CD1c-positive myeloid dendritic cell (primary cell): Measurements from ENCODE around the gene BRD3.
A peak's percentile ranks its signal among the peaks of the same experiment; 100 is the strongest.
"Not testable (repeated sequence)": the region's sequence is repeated elsewhere in the genome, so short reads cannot be mapped to it uniquely, and the experiment has no call there.

Experiments
- DNase-seq: peaks from one replicate; pipeline ENCODE4 v3.0.0-alpha.2; 2016; ENCODE audit errors: extremely low spot score

The BRD3 gene

DNA sequence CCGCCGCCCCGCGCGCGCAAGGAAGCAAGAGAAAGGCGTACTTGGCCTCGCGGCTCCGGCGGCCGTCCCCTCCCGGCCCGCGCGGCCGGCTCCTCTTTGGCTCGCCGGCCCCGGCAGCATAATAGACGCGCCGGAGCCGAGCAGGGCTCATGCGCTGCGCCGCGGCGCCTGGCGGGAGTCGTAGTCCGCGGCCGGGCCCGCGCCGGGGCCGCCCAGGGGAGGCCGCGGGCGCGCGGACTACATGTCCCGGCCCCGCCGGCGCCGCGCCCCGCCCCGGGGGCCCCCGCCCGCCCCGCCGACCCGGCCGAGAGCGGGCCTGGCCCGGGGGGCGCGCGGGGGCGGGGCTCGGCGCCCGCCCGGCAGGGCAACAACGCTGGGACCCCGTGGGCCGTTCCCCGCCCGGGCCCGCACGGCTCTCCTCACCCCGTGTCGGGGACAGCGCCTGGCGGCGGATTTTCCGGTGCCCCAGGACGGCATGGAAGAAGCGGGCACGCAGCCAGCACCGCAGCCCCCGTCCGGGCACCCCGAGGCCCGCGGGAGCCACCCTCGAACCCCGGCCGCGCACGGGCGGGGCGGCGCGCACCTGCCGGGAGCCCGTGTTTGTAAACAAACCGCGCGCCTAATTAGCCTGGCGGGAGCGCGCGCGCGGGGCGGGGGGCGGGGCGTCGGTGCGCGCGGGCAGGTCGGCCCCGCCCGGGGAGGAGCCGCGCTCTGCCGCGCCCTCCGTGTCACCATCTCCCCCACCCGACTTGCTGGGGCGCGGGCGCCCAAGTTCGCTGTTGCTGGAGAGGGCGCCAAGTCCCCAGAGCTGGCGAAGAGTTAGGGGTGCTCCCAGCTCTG lies at the start of gene BRD3:
Gene BRD3, minus strand, starts transcription at position 123 of the 840 bp plus-strand sequence. CDS start 14,549 bp downstream, outside the sequence.
- peak; percentile 95 for DNase-seq

DNA sequence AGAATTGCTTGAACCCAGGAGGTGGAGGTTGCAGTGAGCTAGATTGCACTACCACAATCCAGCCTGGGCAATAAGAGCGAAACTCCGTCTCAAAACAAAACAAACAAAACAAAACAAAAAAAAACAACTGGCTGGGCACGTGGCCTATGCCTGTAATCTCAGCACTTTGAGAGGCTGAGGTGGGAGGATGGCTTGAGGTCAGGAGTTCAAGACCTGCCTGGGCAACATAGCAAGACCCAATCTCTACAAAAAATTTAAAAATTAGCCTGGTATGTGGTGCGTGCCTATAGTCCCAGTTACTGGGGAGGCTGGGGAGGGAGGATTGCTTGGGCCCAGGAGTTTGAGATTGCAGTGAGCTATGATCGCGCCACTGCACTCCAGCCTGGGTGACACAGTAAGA lies 44.7 kb upstream of the BRD3 start:
- DNase-seq, result no peak

DNA sequence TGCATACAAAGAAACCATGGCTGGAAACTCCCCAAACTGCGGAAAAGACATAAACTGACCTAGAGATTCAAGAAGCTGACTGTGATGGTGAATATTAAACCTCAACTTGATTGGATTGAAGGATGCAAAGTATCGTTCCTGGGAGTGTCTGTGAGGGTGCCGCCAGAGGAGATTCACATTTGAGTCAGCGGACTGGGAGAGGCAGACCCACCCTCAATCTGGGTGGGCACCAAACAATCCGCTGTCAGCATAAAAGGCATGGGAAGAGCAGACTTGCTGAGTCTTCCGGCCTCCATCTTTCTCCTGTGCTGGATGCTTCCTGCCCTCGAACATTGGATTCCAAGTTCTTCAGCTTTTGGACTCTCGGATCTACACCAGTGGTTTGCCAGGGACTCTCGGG lies 43.2 kb upstream of the BRD3 start:
- DNase-seq, result no peak

DNA sequence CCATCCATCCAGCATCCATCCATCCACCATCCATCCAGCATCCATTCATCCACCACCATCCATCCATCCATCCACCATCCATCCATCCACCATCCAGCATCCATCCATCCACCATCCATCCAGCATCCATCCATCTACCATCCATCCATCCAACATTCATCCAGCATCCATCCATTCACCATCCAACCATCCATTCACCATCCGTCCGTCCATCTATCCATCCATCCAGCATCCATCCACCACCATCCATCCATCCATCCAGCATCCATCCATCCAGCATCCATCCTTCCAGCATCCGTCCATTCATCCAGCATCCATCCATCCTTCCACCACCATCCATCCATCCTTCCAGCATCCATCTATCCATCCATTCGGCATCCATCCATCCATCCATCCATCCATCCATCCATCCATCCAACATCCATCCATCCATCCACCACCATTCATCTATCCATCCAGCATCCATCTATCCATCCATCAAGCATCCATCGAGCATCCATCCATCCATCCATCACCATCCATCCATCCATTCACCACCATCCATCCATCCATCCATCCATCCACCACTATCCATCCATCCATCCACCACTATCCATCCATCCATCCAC lies 35.7 kb upstream of the BRD3 start:
- DNase-seq, result no peak

DNA sequence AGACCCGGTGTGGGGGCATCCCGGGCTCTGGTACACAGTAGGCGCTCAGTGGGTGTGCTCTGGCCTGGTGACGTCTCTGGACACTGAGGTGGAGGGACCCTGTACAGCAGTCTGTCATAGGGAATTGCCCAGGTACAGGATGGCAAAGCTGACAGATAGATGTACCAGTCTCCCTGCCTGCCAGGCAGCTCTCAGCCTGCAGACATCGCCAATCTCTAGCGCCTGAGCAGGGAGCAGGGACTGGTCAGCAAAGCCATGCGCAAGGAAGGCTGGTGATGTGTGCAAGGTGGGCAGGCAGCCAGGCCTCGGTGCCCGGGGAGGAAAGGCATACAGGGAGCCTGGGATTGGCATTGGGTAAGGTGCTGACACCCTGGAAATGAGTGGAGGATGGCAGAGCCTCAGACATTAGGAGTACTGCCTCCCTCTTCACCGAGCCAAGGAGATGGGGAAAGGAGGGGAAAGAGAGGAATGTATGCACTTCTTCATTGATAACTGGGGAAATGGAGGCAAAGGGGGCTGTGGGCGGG lies 33.9 kb upstream of the BRD3 start:
- DNase-seq, result no peak

DNA sequence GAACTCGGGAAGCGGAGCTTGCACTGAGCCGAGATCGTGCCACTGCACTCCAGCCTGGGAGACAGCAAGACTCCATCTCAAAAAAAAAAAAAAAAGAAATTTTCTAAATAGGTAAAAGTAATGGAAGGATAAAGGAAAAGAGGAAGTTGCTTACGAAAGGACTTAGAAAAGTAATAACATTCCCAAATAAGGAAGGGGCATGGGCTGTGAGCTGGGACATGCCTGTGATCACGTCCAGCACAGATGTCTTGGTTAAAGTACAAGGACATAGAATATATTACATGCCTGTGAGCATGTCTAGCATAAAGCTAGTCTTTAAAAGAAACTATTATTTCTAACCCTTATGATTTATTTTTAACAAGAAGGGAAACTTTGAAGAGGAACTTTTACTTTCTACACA lies 33.3 kb upstream of the BRD3 start:
- DNase-seq, result not testable (repeated sequence)

DNA sequence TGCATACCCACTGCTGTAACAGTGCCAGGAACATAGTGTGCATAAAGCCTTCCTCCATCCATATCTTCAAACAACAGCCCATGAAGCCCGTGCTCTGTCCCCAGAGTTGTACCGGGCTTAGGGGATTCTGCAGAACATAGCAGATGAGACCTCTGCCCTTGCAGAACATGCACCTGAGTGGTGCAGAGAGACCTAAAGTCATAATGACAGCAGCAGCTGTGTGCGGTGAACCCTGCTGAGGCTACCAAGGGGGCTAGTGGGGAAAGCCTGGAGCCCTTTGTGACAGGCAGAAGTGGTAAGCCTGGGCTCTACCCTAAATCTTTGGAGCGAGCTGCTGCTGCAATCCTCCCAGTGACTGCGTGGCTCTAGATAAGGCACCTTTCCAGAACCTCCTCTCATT lies 32.2 kb upstream of the BRD3 start:
- DNase-seq, result no peak

DNA sequence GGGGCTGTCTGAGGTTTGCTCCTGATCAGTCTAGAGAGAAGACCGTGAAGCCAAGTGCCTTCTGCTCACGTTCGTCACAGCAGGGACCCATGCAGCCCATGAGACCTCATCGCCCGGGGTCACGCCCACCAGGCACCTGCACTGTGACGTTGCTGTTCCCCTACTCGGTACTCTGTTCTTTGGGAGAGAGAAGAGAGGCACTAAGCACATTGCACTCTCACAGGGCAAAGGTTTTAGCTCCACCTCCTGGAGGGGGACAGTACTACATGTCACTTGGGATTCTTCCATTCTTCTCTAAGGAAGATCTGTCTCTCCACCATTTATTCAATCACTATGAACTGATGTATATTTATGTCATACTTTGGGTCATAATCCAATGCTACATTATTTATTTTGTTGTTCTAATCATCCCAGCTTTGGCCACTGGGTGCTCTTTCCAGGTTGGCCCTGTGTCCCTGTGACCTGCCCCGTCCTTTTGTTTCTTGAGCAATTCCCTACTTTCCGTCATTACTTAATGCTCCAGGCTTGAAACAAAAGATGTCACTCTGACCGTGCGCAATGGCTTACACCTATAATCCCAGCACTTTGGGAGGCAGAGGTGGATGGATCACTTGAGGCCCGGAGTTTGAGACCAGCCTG lies 31.4 kb upstream of the BRD3 start:
- peak; percentile 69 for DNase-seq

DNA sequence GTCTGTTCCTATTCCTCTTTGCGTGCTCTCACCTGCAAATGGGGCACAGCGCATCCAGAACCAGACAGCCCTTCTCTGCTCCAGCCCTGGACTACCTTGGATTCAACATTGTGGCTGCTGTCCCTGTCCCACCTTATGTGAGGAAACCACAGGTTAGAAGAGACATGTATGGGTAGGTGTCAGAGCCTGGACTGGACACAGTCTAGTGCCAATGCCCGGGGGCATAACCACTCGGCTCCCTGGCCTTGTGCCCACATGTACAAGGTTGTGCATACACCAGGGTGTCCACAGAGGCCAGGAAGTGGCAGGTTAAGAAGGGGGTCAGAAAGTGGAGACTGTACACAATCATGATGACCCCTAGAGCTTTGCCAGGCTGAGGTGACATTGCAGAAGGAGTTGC lies 22.1 kb upstream of the BRD3 start:
- DNase-seq, result no peak

DNA sequence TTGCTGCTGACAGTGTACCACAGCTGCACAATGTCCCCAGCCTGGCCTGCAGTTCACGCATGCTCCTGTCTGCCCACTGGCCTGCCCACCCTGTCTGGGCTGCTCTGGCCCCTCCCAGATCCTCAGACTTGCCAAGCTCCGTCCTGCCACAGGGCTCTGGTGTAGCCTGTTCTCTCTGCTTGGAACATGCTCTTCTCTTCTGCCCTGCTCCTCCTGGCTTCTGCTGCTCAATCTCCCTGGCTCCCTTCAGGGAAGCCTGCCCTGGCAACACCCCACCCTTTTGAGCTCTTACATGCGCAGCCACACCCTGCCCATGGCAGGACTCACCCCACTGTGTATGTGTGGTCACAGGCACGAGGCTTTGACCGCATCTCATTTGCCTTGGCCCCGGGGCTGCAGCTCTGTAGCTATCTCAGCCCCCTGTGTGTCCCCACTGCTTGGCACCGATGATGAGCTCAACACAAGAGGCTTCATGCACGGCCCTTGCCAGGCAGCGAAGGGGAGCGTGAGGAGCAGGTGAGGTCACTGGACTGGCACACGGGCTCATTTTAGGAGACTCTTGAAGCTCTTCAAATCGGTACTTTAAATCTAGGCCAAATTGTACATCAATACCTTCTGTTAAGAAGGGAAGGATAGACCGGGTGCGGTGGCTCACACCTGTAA lies 20.4 kb upstream of the BRD3 start:
- DNase-seq, result no peak

DNA sequence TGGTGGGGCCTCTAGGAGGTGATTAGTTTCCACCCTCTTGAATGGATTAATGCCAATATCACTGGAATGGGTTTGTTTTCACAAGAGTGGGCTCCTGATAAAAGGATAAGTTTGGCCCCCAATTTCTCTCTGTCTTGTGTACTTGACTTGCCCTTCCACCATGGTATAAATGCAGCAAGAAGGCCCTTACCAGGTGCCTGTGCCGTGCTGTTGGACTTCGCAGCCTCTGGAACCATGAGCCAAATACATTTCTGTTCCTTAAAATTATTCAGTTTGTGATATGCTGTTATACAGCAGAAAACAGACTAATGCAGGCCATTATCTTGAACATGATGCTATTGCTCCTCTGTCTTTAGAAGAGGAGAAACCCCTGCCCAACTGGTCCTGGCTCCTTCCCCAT lies 17.8 kb upstream of the BRD3 start:
- DNase-seq, result no peak

DNA sequence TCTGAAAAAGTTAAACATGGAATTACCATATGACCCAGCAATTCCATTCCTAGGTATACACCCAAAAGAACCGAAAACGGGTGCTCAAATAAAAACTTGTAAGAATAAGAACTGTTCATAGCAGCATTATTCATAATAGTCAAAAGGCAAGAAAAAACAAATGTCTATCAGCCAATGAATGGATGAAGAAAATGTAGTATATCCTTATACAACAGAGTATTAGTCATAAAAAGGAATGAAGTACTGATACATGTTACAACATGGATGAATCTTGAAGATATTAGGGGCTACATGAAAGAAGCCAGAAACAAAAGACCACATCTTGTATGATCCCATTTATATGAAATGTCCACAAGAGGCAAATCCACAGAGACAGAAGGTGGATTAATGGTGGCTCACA lies 15.6 kb upstream of the BRD3 start:
- no peak for DNase-seq

DNA sequence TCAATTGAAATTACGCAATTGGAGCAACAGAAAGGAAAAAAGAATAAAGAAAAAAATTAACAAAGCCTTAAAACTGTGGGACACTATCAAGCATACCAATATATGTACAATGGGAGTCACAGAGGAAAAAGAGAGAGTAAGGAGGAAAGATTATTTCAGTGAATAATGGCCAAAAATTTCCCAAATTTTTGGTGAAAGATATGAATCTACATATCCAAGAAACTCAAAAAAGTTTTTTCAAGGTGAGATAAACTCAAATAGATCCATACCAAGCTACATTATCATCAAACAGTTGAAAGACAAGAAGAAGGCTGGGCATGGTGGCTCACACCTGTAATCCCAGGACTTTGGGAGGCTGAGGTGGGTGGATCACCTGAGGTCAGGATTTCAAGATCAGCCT lies 8.8 kb upstream of the BRD3 start:
- no peak for DNase-seq

DNA sequence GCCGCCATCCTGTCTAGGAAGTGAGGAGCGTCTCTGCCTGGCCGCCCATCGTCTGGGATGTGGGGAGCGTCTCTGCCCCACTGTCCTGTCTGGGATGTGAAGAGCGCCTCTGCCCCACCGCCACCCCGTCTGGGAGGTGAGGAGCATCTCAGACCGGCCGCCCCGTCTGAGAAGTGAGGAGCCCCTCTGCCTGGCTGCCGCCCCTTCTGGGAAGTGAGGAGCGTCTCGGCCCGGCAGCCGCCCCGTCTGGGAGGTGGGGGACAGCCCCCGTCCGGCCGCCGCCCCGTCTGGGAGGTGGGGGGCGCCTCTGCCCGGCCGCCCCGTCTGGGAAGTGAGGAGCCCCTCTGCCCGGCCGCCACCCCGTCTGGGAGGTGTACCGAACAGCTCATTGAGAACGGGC lies 7.9 kb upstream of the BRD3 start:
- not testable (repeated sequence) for DNase-seq

DNA sequence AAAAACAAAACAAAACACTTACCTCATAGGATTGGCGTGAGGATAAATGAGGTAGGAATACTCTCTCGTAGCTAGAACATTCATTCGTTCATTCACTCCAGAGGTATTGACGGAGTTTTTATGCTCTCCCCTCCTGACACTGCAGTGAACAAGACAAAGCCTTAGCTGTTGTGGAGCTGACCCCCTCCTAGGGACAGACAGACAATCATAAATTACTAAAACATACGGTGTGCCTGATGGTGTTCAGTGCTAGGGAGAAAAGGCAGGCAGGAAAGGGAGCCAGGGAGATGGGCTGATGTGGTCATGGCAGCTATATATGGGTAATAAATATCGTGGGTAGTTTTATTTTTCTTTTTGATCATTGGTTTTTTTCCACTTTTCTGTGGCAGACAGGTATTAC lies 5.7 kb upstream of the BRD3 start:
- DNase-seq, result no peak

DNA sequence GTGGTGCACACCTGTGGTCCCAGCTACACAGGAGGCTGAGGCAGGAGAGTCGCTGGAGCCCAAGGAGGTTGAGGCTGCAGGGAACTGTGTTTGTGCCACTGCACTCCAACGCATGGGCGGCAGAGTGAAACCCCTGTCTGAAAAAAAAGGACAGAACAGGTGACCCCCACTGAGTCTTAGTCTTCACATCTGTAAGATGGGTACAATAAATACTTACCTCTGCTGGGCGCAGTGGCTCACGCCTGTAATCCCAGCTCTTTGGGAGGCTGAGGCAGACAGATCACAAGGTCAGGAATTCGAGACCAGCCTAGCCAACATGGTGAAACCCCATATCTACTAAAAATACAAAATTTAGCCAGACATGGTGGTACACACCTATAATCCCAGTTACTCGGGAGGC lies 4.9 kb upstream of the BRD3 start:
- DNase-seq, result not testable (repeated sequence)

DNA sequence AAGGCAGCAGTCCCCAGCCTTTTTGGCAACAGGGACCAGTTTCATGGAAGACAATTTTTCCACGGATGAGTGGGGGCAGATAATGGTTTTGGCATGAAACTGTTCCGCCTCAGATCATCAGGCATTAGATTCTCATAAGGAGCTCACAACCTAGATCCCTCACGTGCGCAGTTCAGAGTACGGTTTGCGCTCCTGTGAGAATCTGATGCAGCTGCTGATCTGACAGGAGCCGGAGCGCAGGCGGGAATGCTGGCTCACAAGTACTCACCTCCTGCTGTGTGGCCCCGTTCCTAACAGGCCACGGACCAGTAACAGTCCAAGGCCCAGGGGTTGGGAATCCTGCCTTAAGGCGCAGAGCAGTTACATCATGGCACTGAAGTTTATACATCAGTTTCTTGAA lies 3.3 kb upstream of the BRD3 start:
- DNase-seq, result no peak

DNA sequence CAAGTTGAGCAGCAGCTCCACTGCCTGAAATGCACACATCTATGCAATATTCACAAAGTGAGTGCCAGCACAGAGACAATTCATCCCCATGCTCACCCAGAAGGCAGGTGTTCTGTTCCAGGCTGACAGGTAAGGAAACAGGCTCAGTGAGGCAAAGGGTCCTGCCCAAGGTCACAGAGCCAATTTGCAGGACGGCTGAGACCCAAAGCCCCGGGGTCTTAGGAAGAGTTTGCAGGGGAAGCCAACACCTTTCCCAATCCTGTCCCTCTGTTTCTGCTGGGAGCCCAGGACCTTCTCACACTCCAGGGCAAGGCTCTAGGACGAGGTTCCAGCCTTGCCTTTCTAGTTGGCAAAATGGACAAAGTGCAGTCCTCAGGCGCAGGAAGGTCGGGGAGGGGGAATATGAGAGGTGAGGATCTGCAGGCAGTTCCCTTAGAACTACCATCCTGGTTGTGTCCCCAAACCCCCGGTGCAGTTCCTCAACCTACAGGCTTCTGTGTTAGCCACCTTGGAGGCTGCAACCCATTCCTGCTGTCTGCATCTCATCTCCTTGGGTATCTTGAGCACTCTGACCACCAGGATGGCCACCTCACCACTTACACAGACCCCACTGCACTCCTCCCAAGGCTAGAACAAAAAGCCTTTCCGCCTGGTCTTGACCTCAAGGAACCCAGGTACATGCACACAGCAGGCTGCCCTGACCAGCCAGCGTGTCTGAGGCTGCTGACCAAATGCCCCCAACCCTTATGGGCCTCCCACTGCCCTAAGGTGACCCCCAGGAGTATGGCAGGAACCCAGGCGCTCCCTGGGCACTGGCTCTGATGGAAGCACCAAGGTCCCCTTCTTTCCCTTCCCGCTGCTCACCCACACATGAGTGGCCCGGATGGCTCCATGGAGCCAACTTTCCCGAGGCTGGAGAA lies 1.9 kb upstream of the BRD3 start:
- no peak for DNase-seq

DNA sequence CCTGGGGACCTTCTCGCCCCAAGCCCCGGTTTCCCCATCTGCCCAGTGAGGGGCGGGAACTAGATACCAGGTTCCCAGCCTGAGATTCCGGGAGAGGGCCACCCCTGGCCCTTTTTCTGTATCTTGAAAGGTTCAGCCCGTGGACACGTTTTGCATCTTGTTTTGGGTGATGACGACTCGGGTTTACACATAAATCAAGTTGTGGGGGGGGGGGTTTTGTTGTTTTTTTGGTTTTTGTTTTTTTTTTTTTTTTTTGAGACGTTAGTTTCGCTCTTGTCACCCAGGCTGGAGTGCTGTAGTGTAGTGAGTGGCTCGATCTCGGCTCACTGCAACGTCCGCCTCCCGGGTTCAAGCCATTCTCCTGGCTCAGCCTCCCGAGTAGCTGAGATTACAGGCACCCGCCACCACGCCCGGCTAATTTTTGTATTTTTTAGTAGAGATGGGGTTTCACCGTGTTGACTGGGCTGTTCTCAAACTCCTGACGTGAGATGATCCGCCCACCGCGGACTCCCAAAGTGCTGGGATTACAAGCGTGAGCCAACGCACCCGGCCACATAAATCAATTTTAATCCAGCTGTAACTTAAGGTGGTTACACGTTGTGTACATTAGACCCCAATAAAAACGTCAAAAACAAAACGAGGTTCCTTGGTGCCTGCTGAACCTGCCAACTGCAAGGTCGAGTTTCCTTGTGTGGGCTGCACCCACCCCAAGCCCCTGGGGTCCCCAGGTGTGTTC lies 1.1 kb upstream of the BRD3 start:
- DNase-seq, result no peak
